ENCODE data around the gene HOTAIR.

Gene HOTAIR

GRCh38 chr12:53976823-53977595 is 2.3 kb upstream of the HOTAIR start:
- TF ChIP-seq ESRRG (CRISPR knock-in tag; IDR thresholded peaks at IDR 0.05) = no peak
- TF ChIP-seq, protein P1, sequence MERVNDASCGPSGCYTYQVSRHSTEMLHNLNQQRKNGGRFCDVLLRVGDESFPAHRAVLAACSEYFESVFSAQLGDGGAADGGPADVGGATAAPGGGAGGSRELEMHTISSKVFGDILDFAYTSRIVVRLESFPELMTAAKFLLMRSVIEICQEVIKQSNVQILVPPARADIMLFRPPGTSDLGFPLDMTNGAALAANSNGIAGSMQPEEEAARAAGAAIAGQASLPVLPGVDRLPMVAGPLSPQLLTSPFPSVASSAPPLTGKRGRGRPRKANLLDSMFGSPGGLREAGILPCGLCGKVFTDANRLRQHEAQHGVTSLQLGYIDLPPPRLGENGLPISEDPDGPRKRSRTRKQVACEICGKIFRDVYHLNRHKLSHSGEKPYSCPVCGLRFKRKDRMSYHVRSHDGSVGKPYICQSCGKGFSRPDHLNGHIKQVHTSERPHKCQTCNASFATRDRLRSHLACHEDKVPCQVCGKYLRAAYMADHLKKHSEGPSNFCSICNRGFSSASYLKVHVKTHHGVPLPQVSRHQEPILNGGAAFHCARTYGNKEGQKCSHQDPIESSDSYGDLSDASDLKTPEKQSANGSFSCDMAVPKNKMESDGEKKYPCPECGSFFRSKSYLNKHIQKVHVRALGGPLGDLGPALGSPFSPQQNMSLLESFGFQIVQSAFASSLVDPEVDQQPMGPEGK (CRISPR knock-in tag; IDR thresholded peaks at IDR 0.05; ENCODE audit: borderline replicate concordance) = no peak
- TF ChIP-seq, protein P2, sequence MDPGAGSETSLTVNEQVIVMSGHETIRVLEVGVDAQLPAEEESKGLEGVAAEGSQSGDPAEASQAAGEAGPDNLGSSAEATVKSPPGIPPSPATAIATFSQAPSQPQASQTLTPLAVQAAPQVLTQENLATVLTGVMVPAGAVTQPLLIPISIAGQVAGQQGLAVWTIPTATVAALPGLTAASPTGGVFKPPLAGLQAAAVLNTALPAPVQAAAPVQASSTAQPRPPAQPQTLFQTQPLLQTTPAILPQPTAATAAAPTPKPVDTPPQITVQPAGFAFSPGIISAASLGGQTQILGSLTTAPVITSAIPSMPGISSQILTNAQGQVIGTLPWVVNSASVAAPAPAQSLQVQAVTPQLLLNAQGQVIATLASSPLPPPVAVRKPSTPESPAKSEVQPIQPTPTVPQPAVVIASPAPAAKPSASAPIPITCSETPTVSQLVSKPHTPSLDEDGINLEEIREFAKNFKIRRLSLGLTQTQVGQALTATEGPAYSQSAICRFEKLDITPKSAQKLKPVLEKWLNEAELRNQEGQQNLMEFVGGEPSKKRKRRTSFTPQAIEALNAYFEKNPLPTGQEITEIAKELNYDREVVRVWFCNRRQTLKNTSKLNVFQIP (CRISPR knock-in tag; IDR thresholded peaks at IDR 0.05; ENCODE audit: borderline replicate concordance, low read depth) = no peak
- no peak for TF ChIP-seq RARB (CRISPR knock-in tag; IDR thresholded peaks at IDR 0.05)
- TF ChIP-seq, protein P3, sequence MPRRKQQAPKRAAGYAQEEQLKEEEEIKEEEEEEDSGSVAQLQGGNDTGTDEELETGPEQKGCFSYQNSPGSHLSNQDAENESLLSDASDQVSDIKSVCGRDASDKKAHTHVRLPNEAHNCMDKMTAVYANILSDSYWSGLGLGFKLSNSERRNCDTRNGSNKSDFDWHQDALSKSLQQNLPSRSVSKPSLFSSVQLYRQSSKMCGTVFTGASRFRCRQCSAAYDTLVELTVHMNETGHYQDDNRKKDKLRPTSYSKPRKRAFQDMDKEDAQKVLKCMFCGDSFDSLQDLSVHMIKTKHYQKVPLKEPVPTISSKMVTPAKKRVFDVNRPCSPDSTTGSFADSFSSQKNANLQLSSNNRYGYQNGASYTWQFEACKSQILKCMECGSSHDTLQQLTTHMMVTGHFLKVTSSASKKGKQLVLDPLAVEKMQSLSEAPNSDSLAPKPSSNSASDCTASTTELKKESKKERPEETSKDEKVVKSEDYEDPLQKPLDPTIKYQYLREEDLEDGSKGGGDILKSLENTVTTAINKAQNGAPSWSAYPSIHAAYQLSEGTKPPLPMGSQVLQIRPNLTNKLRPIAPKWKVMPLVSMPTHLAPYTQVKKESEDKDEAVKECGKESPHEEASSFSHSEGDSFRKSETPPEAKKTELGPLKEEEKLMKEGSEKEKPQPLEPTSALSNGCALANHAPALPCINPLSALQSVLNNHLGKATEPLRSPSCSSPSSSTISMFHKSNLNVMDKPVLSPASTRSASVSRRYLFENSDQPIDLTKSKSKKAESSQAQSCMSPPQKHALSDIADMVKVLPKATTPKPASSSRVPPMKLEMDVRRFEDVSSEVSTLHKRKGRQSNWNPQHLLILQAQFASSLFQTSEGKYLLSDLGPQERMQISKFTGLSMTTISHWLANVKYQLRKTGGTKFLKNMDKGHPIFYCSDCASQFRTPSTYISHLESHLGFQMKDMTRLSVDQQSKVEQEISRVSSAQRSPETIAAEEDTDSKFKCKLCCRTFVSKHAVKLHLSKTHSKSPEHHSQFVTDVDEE (CRISPR knock-in tag; IDR thresholded peaks at IDR 0.05) = no peak
- TF ChIP-seq CSDC2 (CRISPR knock-in tag; IDR thresholded peaks at IDR 0.05) = no peak
- TF ChIP-seq ZFP30 (CRISPR knock-in tag; IDR thresholded peaks at IDR 0.05) = no peak
- TF ChIP-seq ZC3H10 (CRISPR knock-in tag; IDR thresholded peaks at IDR 0.05) = no peak
- TF ChIP-seq SNAI2 (CRISPR knock-in tag; IDR thresholded peaks at IDR 0.05) = no peak
- TF ChIP-seq CSRNP3 (CRISPR knock-in tag; IDR thresholded peaks at IDR 0.05) = no peak
- TF ChIP-seq ISL1 (CRISPR knock-in tag; IDR thresholded peaks at IDR 0.05) = no peak
- TF ChIP-seq PPARA (CRISPR knock-in tag; IDR thresholded peaks at IDR 0.05; ENCODE audit: borderline replicate concordance) = no peak
- ATAC-seq = no peak

DNA sequence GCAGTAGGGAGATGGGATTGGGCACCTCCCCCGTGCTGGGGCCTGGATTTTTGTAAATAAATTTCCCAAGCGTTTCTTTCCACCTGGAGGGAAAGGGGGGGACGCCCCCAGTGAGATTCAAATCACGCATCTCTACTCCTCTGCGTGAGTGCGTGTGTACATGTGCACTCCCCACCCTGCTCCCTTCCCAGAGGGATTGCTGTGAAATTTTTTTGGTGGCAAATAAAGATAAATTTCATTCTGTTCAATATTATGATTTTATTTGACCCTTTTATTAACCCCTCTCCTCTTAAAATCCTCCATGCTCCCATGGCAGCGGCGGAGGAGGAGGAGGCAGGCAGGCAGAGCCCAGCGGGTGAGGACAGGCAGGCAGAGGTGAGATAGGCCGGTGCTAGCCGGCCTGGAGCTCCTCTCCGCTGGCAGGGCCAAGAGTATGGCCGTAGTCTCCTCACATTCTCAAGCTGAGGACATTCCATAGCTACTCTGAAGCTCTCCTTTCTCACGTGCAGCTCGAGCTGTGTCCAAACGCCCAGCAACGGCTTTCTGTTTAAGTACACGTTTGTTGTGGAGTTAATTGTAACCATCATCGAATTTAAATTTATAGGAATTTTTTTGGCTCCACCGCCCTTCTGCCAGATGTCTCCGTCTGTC is 1.5 kb upstream of the HOTAIR start:
- TF ChIP-seq OSR1 (CRISPR knock-in tag; IDR thresholded peaks at IDR 0.05) (no peak), ZC3H10 (CRISPR knock-in tag; IDR thresholded peaks at IDR 0.05) (no peak)
- ATAC-seq = peak; percentile 28; the same call in 2 of the 3 replicates

- ATAC-seq = no peak
- TF ChIP-seq ISL1 (CRISPR knock-in tag; IDR thresholded peaks at IDR 0.05) (no peak), CREB5 (CRISPR knock-in tag; IDR thresholded peaks at IDR 0.05; ENCODE audit: low read depth) (no peak), CSRNP3 (CRISPR knock-in tag; IDR thresholded peaks at IDR 0.05) (no peak), SNAI2 (CRISPR knock-in tag; IDR thresholded peaks at IDR 0.05) (no peak), GLIS3 (CRISPR knock-in tag; IDR thresholded peaks at IDR 0.05) (no peak), ZNF70 (CRISPR knock-in tag; IDR thresholded peaks at IDR 0.05) (no peak), TCF4 (CRISPR knock-in tag; IDR thresholded peaks at IDR 0.05; ENCODE audit: borderline replicate concordance) (no peak), ESRRG (CRISPR knock-in tag; IDR thresholded peaks at IDR 0.05) (no peak), BACH2 (CRISPR knock-in tag; IDR thresholded peaks at IDR 0.05; ENCODE audit: borderline replicate concordance) (no peak), ZNF565 (CRISPR knock-in tag; conservative IDR thresholded peaks at IDR 0.05; ENCODE audit: low read depth) (no peak), ZFP3 (CRISPR knock-in tag; IDR thresholded peaks at IDR 0.05) (no peak)
- TF ChIP-seq, protein P3 (CRISPR knock-in tag; IDR thresholded peaks at IDR 0.05) = no peak
Measured at GRCh38 chr12:53975479-53976152, 862 bp upstream of the HOTAIR start.
